Body of pancreas (tissue), 4 donors: Measurements from ENCODE around the gene SDR39U1. TPM values are rescaled to one million over a fixed set of nuclear protein-coding genes. Genes with fewer than 3 reads are reported as not detected.
"Not testable (repeated sequence)": the region's sequence is repeated elsewhere in the genome, so short reads cannot be mapped to it uniquely, and the experiment has no call there.

Experiments used
- ATAC-seq: fragments of 150-250 bp; one replicate; pipeline ENCODE4 v1.9.1; 2016
- DNase-seq, 4 donors: peaks; one replicate each; pipeline ENCODE4 v3.0.0-alpha.2; 2019
- H3K27ac ChIP-seq, 4 donors: fragments of 200-600 bp; sonication (generic); 1 replicate in 3 of 4; 2 replicates in 1 of 4; pipeline versions ENCODE4 v1.5.1 to v1.6.1; 2016 to 2019; ENCODE audit warnings: mild to moderate bottlenecking in 1 of 4, mixed read lengths in 1 of 4, moderate library complexity in 1 of 4
- H3K27me3 ChIP-seq, 2 donors: fragments of 200-600 bp; sonication (generic); one replicate each; pipeline ENCODE4 v1.6.0; 2016; ENCODE audit warnings: mild to moderate bottlenecking in 1 of 2
- H3K36me3 ChIP-seq, 2 donors: fragments of 200-600 bp; sonication (generic); replicated peaks in 1 of 2; 2 replicates each; pipeline ENCODE4 v1.5.1; 2016; ENCODE audit warnings: low read depth in 2 of 2; ENCODE audit not compliant: insufficient read depth in 1 of 2
- H3K4me1 ChIP-seq: fragments of 200-600 bp; sonication (generic); one replicate; pipeline ENCODE4 v1.6.0; 2016
- H3K4me3 ChIP-seq, 2 donors: fragments of 200-600 bp; sonication (generic); 1 replicate in 1 of 2; 2 replicates in 1 of 2; pipeline ENCODE4 v1.5.1; 2016 to 2019
- H3K9me3 ChIP-seq, 3 donors: fragments of 200-600 bp; sonication (generic); 1 replicate in 2 of 3; 2 replicates in 1 of 3; pipeline ENCODE4 v1.5.1; 2016
- CTCF ChIP-seq, 7 experiments: fragments of 450-650 bp in 4 of 7; fragments of 200-600 bp in 3 of 7; sonication (generic) in 3 of 7; IDR thresholded peaks; one replicate each; pipeline ENCODE4 v1.5.1; 2016 to 2019; ENCODE audit warnings: antibody characterized with exemption in 7 of 7
- POLR2A ChIP-seq, 3 donors: fragments of 450-650 bp; IDR thresholded peaks; one replicate each; pipeline ENCODE4 v1.6.1; 2016; ENCODE audit warnings: antibody characterized with exemption in 3 of 3, mild to moderate bottlenecking in 2 of 3
- WGBS, 2 donors: methylation state at CpG; one replicate each; pipeline ENCODE4 v1.1.5; 2017; 5-methylcytosine and 5-hydroxymethylcytosine counted together
- intact Hi-C: fragments of 100-400 bp; cut with DNase I; formaldehyde crosslinking; loops from one replicate; pipeline ENCODE4 v1.15.1; 2023
- total RNA-seq, 2 donors: library from RNA; depleted of rRNA; stranded (reverse); fragments of >200 nt; gene quantifications; one replicate each; pipeline ENCODE4 v1.1.0, GENCODE V29; 2016

Gene SDR39U1
- total RNA-seq, 2 donors from 2014 or later, result 34.8 to 63.6 TPM

GRCh38 chr14:24458736-24459135 is 16.2 kb upstream of the SDR39U1 start:
- DNase-seq (no peak), ATAC-seq (no peak)
- H3K27ac ChIP-seq, result no peak overlapping the region
- no peaks in the 10 kb centered on the region for H3K9me3 ChIP-seq
- H3K27me3 ChIP-seq, result no peaks in the 10 kb centered on the region
- intact Hi-C loops, result no loop called here
- H3K36me3 ChIP-seq, result no peaks in the 10 kb centered on the region
- no peaks in the 10 kb centered on the region for H3K4me1 ChIP-seq
- H3K4me3 ChIP-seq, result no peak overlapping the region
- TF ChIP-seq POLR2A (IDR thresholded peaks at IDR 0.05) (no peak), CTCF (IDR thresholded peaks at IDR 0.05) (no peak)
- 100% methylated on average over 1 of the region's 1 CpG for WGBS, 2 donors

- H3K9me3 ChIP-seq, result no peaks in the 10 kb centered on the region
- H3K4me1 ChIP-seq, result no peaks in the 10 kb centered on the region
- DNase-seq (no peak), ATAC-seq (no peak)
- intact Hi-C loops, result no loop called here
- no peak overlapping the region for H3K27ac ChIP-seq
- no peak overlapping the region for H3K4me3 ChIP-seq
- TF ChIP-seq CTCF (IDR thresholded peaks at IDR 0.05) (no peak), POLR2A (IDR thresholded peaks at IDR 0.05) (no peak)
- H3K36me3 ChIP-seq, result no peaks in the 10 kb centered on the region
- no peaks in the 10 kb centered on the region for H3K27me3 ChIP-seq
These were observed 14.4 kb upstream of the SDR39U1 start for GRCh38 chr14:24456980-24457379.

- H3K4me1 ChIP-seq, DNase-seq, H3K27me3 ChIP-seq, intact Hi-C loops, ATAC-seq, H3K36me3 ChIP-seq, H3K4me3 ChIP-seq, H3K9me3 ChIP-seq, H3K27ac ChIP-seq: not testable (repeated sequence)
- 84 to 89% methylated on average over 2 of the region's 2 CpGs for WGBS, 2 donors
These were observed 8.3 kb upstream of the SDR39U1 start for GRCh38 chr14:24450828-24451227.

GRCh38 chr14:24443053-24443665 is 583 bp upstream of the SDR39U1 start:
- intact Hi-C loops, result no loop called here
- Histone ChIP-seq H3K4me1 (peaks cover 31% of the 10 kb centered on the region), H3K27me3 (no peaks in the 10 kb centered on the region), H3K36me3 (peaks cover 0 to 3% of the 10 kb centered on the region in 2 donors), H3K4me3 (peak overlapping the region; percentile 21 to 30), H3K9me3 (no peaks in the 10 kb centered on the region), H3K27ac (peak overlapping the region; percentile 95 to 99 (median 98))
- DNase-seq (no peak), ATAC-seq (no peak)
- no peak for TF ChIP-seq CTCF (IDR thresholded peaks at IDR 0.05)
- TF ChIP-seq POLR2A (IDR thresholded peaks at IDR 0.05), result no peak
- WGBS, 2 donors, result 2 to 3% methylated on average over 6 to 7 of the region's 7 CpGs

GRCh38 chr14:24441904-24442239 is 704 bp downstream of the SDR39U1 start:
- WGBS, 2 donors, result 1 to 3% methylated on average over 5 to 12 of the region's 12 CpGs
- intact Hi-C loops, result no loop called here
- ATAC-seq (no peak), DNase-seq (no peak)
- no peak for TF ChIP-seq CTCF (IDR thresholded peaks at IDR 0.05)
- no peak for TF ChIP-seq POLR2A (IDR thresholded peaks at IDR 0.05)
- Histone ChIP-seq H3K9me3 (no peaks in the 10 kb centered on the region), H3K36me3 (peaks cover 0 to 4% of the 10 kb centered on the region in 2 donors), H3K27ac (peak overlapping the region; percentile 95 to 99 (median 98)), H3K4me3 (peak overlapping the region; percentile 18 to 73), H3K4me1 (peaks cover 33% of the 10 kb centered on the region), H3K27me3 (no peaks in the 10 kb centered on the region)
